Endometrial microvascular endothelial cells (primary cell): ENCODE results near the gene NOX3. TPM values are rescaled to one million over a fixed set of nuclear protein-coding genes. Genes with fewer than 3 reads are reported as not detected.

ENCODE experiments used
- in situ Hi-C: cut with HindIII; loops from 2 replicates; pipeline ENCODE4 v1.10.0; 2017; ENCODE audit warnings: low sequenced_read_pairs, low pct_unique_long_range_greater_than_20kb; ENCODE audit errors: inconsistent ontology term
- total RNA-seq: library from RNA; depleted of rRNA; stranded (reverse); fragments of >200 nt; gene quantifications from one replicate; pipeline ENCODE4 v1.2.3, GENCODE V29; 2015; ENCODE audit errors: inconsistent ontology term

NOX3 gene
- total RNA-seq, 1 donor from 2014 or later = not detected

- in situ Hi-C loops = no loop called here
Observed at GRCh38 chr6:155409391-155409790, 46.2 kb downstream of the NOX3 start.

DNA sequence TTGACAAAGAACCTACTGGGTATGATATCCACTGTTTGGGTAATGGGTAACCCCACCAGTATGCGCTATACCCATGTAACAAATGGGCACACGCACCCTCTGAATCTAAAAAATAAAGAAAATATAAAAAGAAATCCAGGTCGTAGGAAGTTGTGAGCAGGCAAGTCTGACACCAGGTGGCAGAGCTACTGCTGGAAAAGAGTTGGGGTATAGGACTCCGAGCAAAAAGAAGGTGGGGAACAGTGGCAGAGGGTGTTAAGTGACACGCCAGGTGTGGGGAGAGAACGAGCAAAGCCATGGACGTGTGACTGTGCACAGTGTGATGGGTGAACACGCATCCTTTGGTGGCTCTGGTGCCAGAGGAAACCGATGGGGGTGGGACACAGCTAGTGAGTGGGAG lies 46.7 kb downstream of the NOX3 start:
- in situ Hi-C loops = no loop called here

DNA sequence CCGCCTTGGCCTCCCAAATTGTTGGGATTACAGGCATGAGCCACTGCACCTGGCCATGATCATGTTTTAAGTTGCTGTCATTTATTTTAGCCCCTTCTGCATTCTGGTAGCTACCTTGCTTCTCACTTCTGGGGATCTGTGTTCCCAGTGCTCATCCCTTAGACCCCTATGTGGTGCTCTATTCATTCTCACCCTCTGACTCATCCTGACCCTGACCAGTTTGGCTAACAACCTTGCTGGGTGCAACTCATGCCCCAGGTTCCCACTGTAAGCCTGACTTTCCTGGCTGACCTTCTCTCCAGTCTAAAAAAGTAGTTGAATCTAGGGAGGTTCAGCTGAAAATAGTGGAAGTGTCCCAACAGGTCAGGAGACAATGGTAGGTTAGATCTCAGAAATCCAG lies 47.4 kb downstream of the NOX3 start:
- in situ Hi-C loops = no loop called here

GRCh38 chr6:155406801-155407200 lies 48.8 kb downstream of the NOX3 start:
- in situ Hi-C loops = no loop called here

GRCh38 chr6:155404937-155405336 lies 50.7 kb downstream of the NOX3 start:
- in situ Hi-C loops = no loop called here

- in situ Hi-C loops = no loop called here
Observed at GRCh38 chr6:155402656-155403304, 52.9 kb downstream of the NOX3 start.

GRCh38 chr6:155400654-155400965 lies 55.0 kb downstream of the NOX3 start:
- in situ Hi-C loops = no loop called here

GRCh38 chr6:155399745-155400653 lies 55.6 kb downstream of the NOX3 start:
- in situ Hi-C loops = no loop called here

GRCh38 chr6:155399062-155399744 lies 56.4 kb downstream of the NOX3 start:
- in situ Hi-C loops = no loop called here

DNA sequence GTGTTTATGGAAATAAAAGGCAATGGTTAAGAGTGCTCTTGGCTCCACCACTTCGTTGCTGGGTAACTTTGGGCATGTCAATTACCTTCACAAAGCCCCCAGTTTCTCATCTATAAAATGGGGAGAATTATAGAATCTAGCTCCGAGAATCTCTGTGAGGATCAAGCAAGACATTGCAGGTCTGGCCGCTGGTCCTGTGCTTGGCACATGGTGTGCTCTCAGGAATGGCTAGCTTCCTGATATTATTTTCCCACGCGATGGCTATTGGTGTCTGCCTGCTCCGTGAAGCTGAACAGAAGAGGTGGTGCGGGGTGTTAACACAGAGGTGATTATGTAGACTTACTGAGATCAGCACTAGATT lies 57.0 kb downstream of the NOX3 start:
- in situ Hi-C loops = no loop called here

GRCh38 chr6:155398221-155398620 lies 57.4 kb downstream of the NOX3 start:
- in situ Hi-C loops = no loop called here

DNA sequence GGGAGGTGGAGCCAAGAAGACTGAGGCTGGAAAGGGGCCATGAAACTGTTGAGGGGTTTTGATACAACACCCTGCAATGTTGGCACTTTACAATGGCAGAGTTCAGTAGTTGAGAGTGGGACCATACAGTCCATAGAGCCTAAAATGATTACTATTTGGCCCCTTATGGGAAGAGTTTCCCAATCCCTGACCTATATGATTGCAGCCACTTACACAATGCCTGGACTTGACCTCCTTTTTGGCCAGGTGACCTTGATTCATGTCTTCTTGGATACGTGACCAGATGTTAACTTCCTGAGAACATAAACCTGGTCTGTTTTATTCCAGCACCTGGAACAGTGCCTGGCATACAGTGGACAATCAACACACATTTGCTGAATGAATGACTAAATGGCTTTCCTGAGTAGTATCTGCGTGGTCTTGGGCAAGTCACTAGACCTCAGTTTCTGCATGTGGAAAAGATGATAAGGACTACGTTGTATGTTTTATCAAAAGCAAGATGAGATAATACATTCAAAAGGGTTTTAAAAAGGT lies 58.4 kb downstream of the NOX3 start:
- in situ Hi-C loops = no loop called here

DNA sequence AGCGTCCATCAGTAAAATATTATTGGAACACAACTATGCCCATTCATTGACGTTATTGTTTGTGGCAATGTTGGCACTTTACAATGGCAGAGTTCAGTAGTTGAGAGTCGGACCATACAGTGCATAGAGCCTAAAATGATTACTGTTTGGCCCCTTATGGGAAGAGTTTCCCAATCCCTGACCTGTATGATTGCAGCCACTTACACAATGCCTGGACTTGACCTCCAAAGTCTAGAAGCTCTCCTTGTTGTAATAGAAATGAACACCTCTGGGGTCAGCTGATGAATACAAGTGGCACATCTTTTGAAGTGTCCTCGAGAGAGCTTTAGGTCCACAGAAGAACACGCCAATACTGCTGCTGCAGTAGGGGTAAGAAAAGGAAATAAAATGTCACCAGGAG lies 59.0 kb downstream of the NOX3 start:
- in situ Hi-C loops = no loop called here

- in situ Hi-C loops = no loop called here
Observed at GRCh38 chr6:155395339-155395738, 60.3 kb downstream of the NOX3 start.

GRCh38 chr6:155389130-155389529 lies 66.5 kb downstream of the NOX3 start:
- in situ Hi-C loops = no loop called here

- in situ Hi-C loops = no loop called here
Observed at GRCh38 chr6:155388591-155388990, 67.0 kb downstream of the NOX3 start.

- in situ Hi-C loops = no loop called here
Observed at GRCh38 chr6:155387481-155387880, 68.2 kb downstream of the NOX3 start.

DNA sequence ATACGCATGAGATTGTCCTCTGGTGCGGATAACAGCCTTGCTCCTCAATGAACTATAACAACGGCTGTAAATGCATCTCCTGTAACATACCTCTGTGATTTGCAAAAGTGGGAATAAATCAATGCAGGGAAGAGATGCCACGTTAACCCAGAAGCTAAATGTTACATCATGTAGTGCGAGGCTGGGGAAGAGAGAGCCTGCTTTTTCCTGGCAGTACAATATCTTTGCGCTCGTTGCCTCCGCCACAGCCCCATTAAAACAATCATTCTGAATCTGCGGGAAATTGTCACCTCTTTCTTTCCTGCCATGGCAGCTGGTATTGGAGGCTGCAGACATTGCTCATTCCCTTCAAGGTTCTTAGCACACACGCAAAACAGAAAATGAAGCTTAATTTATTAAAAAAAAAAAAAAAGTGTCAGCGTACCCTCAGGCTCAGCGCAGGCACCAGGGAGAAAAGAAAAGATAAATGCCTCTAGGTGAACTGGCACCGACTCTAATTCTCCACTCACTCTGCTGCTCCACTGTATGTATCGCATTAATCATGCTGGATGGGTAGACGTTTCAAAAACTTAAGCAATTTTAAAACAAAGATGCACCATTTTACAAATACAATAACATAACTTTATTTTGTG lies 71.2 kb downstream of the NOX3 start:
- in situ Hi-C loops = no loop called here

- in situ Hi-C loops = no loop called here
Observed at GRCh38 chr6:155383913-155384312, 71.7 kb downstream of the NOX3 start.
